Stimulated activated CD8-positive, alpha-beta memory T cell treated with anti-CD3 and anti-CD28 coated beads, Interleukin-7, amount 100 ng/mL, for 24 hours (primary cell): ENCODE measurements around the gene ZNF280A.
A peak's percentile ranks its signal among the peaks of the same experiment; 100 is the strongest.

ENCODE experiments used
- DNase-seq: peaks from one replicate; pipeline ENCODE4 v3.0.0-alpha.2; 2020; ENCODE audit warnings: low read depth

Gene ZNF280A

DNA sequence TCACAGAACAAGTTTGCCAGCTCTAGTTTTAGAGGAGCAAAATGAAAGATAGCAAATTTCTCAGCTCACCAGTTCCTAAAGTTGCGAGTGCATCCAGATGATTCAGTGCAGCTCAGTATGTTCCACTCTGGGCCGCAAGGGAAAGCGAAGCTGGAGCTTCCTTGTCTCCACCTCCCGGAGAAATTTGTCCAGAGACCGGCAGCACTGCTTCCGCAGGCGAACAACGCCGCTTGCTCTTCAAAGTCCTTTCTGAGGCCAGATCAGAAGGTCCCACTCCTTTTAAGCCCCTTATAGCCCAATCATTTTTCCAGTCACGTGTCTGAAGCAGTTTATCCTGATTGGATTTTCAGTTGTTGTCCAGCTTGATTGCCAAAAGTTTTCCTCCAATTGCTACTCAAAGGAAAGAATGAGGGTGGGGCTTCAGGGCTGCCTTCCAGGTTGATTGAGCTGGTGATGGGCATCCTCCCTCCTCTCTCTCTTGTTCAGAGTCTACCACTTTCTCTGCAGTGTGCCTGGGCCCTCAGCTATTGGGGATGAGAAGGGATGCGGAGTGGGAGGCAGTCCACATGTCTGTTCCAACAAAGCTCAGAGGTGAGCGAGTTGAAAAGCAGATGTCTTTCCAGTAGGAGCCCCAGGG, at the start of gene ZNF280A:
Gene ZNF280A, minus strand, starts transcription at position 251 of the 637 bp plus-strand sequence. CDS start 4,640 bp downstream, outside the sequence.
- DNase-seq = no peak

DNA sequence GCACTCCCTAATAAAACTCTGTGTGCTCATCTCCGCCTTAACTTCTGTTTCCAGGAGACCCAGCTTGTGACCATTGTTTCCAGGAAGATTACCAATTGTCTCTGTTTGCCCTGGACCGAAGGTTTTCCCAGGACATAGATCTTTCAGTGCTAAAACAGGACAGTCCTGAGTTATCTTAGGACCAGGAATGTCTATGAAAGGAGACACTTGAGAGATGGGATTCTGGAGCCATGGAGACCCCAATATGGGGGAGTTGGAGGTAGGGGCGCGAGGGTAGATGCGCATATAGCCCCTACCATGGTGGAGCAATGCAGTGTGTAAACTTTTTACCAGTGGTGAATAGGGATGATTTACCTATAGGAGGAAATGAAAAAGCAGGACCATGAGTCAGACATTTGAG, 49.1 kb upstream of the ZNF280A start:
- DNase-seq = no peak

DNA sequence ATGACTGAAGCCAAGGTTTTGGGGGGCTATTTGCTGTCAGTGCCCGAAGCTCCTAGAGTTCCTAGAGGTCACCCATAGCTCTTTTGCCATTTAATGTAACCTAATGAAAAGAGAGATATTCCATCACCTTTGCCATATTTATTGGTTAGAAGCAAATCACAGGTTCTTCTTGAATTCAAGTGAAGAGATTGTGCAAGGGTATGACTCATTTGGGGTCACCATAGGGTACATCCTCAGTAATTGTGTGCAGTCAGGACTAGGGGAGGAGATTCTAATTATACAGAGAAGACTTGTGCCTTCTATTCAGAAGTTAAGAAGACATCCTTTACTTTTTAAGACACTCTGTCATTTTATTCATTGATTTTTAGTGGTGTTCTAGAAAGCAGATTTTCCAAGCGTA, 45.9 kb upstream of the ZNF280A start:
- no peak for DNase-seq

GRCh38 chr22:22558972-22559603, 39.0 kb upstream of the ZNF280A start, which contains the start of gene PRAME:
Gene PRAME (minus strand): TSS chr22:22559265. CDS start chr22:22556832, 2,433 bp downstream.
- DNase-seq = peak; percentile 75

DNA sequence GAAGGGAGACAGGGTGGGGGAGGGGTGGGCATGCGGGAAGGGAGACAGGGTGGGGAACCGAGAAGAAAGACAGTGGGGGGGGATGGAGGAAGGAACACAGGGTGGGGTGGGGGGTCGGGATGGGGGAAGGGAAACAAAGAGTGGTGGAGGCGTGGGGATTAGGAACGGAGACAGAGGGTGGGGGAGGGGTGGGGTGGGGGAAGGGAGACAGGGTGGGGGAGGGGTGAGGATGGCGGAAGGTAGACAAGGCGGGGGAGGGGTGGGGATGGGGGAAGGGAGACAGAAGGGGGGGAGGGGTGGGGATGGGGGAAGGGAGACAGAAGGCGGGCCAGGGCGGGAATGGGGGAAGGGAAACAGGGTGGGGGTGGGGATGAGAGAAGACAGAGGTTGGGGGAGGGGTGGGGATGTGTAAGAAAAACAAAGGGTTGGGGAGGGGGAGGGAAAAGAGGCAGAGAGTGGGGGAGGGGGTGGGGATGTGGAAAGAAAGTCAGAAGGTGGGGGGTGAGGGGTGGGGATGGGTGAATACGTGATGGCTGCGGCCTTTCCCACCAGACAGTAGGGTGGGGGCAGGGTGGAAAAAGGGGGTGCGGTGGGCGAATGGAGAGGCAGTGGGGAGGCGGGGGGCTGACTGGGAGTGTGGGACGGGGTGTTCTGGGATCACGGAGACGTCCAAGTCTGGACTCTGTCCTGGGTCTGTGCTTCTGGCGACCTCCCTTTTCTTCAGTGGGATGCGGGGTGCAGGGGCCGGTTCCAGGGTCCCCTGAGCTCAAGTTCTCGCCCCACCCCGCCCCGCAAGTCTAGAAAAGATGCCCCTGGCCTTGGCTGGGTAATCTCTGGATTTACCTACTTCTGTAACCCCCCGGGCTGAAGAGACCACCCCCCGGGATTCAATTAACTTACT, 38.3 kb upstream of the ZNF280A start:
- no peak for DNase-seq

DNA sequence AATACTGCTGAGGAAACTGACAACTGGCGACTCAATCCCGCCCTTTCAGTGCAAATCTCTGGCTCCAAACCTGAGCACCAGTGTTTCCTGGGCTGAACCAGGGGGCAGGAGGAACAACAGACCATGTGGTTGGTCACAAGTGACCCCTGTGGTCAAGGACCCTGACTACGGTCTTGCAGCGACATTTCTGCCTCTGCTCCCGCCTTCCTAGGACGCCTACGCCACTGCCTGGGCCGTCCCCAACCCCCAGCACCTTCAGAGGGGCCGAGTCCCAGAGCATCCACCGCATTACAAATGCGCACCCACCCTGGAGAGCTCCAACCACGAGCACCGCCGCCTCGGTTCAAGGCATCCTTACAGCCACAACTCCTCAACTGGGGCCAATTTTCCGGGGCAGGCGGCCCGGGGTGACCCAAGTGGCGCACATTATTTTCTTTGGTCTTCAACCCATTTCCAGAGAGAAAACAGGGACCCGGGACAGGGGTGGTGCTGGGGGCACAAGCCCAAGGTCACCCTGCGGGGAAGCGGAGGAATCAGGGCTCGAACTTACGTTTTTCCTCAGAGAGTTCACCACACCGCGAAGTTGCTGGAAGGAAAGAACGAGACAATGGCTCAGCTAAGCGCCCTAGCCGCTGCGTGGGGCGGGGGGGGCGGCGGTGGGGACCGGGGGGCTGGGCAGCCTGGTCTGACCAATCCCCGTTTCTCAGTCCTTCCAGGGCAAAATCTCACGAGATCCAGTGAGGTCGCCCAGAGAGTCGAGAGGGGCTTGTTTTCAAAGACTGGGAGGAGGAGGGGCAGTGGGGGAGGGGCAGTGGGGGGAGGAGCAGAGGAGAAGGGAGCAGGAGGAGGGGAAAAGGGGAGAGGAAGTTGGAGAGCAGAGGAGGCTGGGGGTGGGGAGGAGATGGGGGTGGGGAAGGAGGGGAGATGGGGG, 37.2 kb upstream of the ZNF280A start:
- no peak for DNase-seq

DNA sequence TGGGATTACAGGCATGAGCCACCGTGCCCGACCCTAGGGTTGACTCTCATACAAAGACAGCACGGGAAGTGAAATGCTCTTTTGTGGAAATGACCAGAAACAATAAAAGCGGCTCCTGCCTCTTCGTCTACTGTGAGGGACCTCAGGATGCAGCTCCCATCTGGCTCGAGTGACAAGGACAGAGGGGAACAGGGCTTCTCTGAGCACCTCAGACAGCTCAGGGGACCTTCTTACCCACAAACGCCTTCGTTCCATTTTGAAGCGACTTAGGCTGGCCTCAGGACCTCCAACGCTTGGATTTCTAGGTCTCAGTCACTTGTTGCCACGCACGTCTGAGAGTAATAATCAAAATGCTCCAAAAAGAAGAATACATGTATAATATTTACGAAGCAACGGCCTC, 36.5 kb upstream of the ZNF280A start:
- no peak for DNase-seq

GRCh38 chr22:22555596-22555995, 35.5 kb upstream of the ZNF280A start:
- no peak for DNase-seq

GRCh38 chr22:22554587-22555284, 34.7 kb upstream of the ZNF280A start:
- no peak for DNase-seq

- no peak for DNase-seq
Measured at GRCh38 chr22:22553735-22554586, 33.9 kb upstream of the ZNF280A start.

DNA sequence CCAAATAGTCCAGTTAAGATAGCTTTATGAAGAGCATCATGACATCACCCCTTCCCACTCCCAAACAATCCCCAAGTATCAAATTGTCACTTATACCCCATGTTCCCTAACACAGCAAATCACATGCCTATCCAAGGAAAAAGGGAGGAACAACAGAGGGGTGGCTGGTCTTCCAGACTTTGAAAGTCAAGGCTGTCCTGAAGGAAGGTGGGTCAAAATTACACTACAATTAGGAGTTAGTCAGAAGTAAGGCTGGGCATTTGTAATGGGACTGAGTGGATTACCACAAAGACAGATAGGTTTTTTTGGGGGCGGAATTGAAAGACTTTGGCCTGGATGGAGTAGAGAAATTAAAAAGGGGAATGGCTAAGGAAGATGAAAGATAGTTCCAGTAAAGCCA, 33.1 kb upstream of the ZNF280A start:
- DNase-seq = no peak

GRCh38 chr22:22552630-22553029, 32.6 kb upstream of the ZNF280A start:
- no peak for DNase-seq

DNA sequence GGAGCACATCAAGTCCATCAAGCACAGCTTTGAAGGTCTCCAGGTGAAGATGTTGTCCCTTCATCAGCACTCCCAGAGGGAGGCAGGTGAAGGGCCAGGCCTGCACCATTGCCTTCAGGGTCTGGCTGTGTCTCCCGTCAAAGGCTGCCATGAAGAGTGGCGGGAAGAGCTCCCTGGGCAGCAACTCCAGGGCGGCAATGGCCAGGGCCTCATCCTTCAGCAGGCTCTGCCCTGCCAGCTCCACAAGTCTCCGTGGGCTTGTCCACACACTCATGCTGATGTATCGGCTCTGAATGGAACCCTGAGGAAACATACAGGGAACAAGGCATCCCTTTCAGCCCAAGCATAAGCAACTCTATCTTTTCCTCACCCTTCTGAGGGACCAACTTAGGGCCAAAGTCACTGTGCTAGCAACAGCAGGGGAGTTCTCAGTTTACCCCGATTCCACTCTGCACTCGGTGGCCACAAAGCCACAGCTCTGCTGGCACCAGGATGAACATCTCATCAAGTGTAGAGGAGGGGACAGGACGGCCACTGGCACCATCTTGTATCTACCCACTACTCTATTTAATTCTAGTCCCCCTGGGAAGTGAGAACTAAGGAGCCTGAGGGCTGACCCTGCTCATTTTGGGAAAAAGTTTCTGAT, 30.8 kb upstream of the ZNF280A start:
- DNase-seq = no peak

GRCh38 chr22:22548910-22549309, 28.8 kb upstream of the ZNF280A start:
- no peak for DNase-seq

DNA sequence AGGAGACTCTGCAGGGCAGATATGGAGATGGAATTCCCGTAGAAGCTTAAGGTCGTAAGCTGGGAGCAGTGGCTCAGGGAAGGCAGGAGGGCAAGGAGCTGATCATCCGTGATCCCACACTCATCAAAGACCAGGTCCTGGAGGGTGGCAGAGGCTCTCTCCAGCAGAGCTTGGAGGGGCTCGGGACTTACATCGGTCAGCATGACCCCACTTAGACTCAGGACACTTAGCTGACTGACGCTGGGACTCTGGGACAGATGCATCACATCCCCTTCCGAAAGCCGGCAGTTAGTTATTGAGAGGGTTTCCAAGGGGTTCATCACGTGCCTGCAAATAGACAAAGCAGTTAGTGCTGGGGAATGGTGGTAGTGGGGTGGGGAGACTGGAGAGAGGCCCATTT, 28.2 kb upstream of the ZNF280A start:
- DNase-seq = no peak

DNA sequence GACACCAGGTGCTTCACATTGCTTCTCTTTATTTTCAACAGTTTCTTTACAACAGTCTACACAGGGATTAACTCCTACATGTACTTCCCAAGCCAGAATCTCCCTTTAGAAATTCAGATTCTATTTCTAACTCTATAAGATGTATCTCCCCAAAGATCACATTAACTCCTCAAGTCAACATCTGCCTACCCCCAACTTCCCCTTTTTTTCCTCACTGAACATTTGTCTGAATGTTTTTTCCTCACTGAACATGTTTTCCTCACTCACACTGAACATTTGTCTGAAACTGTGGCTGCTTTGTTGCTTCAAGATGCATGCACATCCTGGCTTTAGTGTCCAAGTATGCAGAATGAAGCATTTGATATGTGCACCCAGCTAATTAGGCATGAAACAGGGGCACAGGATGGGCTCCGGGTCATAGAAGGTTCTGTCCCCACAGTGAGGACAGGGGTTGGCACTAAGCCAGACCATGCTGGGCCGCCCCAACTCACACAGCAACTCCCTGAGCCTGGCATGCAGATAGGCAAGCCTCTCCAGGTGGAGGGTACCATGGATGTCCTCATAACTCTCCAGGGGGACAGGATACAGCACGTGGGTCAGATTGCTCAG, 27.7 kb upstream of the ZNF280A start:
- no peak for DNase-seq

DNA sequence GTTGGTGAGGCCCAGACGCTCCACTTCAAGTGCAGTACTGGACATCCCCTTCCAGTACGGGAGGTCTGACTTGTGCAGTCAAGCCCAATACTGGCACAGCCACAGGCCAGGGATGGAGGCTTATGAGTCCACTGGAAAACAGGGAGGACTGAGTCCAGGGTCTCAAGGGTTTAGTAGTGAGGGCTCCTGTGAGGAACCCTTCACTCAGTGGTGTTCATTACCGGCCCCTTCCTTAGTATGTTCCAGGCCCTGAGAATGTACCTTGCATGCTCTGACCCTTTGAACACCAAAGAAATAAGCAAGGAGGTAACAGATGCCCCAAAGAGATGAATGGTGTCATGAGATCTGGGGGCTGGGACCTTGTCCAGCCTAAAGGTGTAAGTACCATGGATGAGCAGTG, 27.2 kb upstream of the ZNF280A start:
- no peak for DNase-seq

DNA sequence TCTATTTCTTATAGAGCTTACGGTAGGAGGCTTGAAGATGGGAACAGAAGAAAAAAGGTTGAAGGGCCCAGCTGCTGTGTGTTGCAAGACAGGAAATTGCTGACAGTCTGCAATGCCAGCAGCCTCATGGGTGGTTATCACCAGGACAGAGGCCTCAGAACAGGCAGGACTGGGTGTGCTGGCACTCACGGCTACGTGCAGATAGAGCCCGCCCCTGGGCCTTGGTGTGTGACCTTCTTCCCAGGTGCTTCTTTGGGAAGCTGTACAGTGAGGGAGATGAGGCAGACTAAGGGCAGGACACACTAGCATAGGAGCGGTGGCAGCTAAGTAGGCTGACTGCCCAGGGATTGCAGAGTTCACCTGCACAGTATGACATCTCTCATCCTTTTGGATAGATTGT, 26.4 kb upstream of the ZNF280A start:
- no peak for DNase-seq

DNA sequence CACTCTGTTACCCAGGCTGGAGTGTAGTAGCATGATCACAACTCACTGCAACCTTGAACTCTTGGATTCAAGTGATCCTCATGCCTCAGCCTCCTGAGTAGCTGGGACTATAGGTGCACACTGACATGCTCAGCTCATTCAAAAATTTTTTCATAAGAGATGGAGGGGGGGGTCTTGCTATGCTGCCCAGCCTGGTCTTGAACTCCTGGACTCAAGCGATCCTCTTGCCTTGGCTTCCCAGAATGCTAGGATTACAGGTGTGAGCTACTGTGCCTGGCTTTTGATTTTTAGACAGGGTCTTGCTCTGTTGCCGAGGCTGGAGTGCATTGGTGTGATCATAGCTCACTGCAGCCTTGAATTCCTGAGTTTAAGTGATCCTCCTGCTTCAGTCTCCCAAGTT, 25.0 kb upstream of the ZNF280A start:
- DNase-seq = no peak
